SK-N-SH treated with all-trans-retinoic acid at 6 μM for 48 hours (cell line): Measurements from ENCODE around the gene TUFT1.

ENCODE experiments used
- ARNTL ChIP-seq: fragments of 450-650 bp; formaldehyde crosslinking; IDR thresholded peaks from 2 replicates; pipeline ENCODE4 v1.5.0; 2020; ENCODE audit warnings: low read depth, mild to moderate bottlenecking, moderate library complexity, borderline replicate concordance
- BACH2 ChIP-seq: fragments of 250-450 bp; sonication (Bioruptor Pico); IDR thresholded peaks from 2 replicates; pipeline ENCODE4 v1.9.0; 2021; ENCODE audit warnings: mild to moderate bottlenecking, borderline replicate concordance
- ESRRG ChIP-seq: fragments of 250-450 bp; sonication (Bioruptor Pico); IDR thresholded peaks from 2 replicates; pipeline ENCODE4 v1.6.1; 2021; ENCODE audit warnings: mild to moderate bottlenecking
- ISL1 ChIP-seq: fragments of 250-450 bp; sonication (Bioruptor Pico); IDR thresholded peaks from 2 replicates; pipeline ENCODE4 v2.1.2; 2022; ENCODE audit warnings: mild to moderate bottlenecking, moderate library complexity
- RARB ChIP-seq: fragments of 250-450 bp; sonication (Bioruptor Pico); IDR thresholded peaks from 2 replicates; pipeline ENCODE4 v1.8.0; 2021; ENCODE audit warnings: mild to moderate bottlenecking, moderate library complexity
- TCF4 ChIP-seq: fragments of 250-450 bp; sonication (Bioruptor Pico); IDR thresholded peaks from 2 replicates; pipeline ENCODE4 v1.8.0; 2021; ENCODE audit warnings: mild to moderate bottlenecking, moderate library complexity, borderline replicate concordance
- ZFP30 ChIP-seq: fragments of 450-650 bp; formaldehyde crosslinking; IDR thresholded peaks from 2 replicates; pipeline ENCODE4 v1.5.0; 2022; ENCODE audit warnings: mild to moderate bottlenecking, moderate library complexity
- ZNF565 ChIP-seq: fragments of 450-650 bp; formaldehyde crosslinking; conservative IDR thresholded peaks from 2 replicates; pipeline ENCODE4 v1.5.0; 2020; ENCODE audit warnings: low read depth, mild to moderate bottlenecking, moderate library complexity
- ZNF70 ChIP-seq: fragments of 450-650 bp; formaldehyde crosslinking; IDR thresholded peaks from 2 replicates; pipeline ENCODE4 v1.5.0; 2020; ENCODE audit warnings: mild to moderate bottlenecking, moderate library complexity
- ZNF8 ChIP-seq: fragments of 450-650 bp; formaldehyde crosslinking; IDR thresholded peaks from 2 replicates; pipeline ENCODE4 v1.5.0; 2020; ENCODE audit warnings: mild to moderate bottlenecking, moderate library complexity
- TF ChIP-seq, protein P1 (sequence below): fragments of 250-450 bp; sonication (Bioruptor Pico); IDR thresholded peaks from 2 replicates; pipeline ENCODE4 v1.8.0; 2020; ENCODE audit warnings: mild to moderate bottlenecking, moderate library complexity, borderline replicate concordance
- TF ChIP-seq, protein P2 (sequence below): fragments of 250-450 bp; sonication (Bioruptor Pico); IDR thresholded peaks from 2 replicates; pipeline ENCODE4 v1.5.1; 2020; ENCODE audit warnings: low read depth, mild to moderate bottlenecking, moderate library complexity
- TF ChIP-seq, protein P3 (sequence below): fragments of 250-450 bp; sonication (Bioruptor Pico); IDR thresholded peaks from 2 replicates; pipeline ENCODE4 v1.5.1; 2021; ENCODE audit warnings: mild to moderate bottlenecking, moderate library complexity

DNA sequence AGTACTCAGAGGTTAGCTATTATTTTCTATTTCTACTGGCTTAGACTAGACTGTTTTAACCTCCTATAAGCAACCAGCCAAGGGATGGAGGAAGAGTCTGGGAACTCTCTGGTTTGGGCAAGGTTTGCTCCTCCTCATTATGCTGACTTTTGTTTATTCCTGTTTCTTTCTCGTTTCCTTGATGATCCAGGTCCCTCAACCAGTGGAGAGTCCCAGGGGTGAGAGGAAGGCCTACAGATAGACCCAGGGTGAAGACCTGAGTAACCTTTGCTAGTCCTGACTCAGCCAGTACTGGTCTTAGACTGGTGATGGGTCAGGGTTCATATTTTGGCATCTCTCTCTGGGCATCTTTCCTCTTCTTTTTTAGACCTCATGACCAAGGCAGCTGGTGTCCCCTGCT lies 5.4 kb downstream of the TUFT1 start:
- TF ChIP-seq ZNF70 (no peak), ZNF565 (CRISPR knock-in tag) (no peak), ARNTL (CRISPR knock-in tag) (no peak), ESRRG (CRISPR knock-in tag) (no peak), ISL1 (CRISPR knock-in tag) (no peak), ZNF8 (CRISPR knock-in tag) (no peak), TCF4 (CRISPR knock-in tag) (no peak), ZFP30 (CRISPR knock-in tag) (no peak), RARB (CRISPR knock-in tag) (no peak), BACH2 (CRISPR knock-in tag) (no peak)
- TF ChIP-seq, protein P1, sequence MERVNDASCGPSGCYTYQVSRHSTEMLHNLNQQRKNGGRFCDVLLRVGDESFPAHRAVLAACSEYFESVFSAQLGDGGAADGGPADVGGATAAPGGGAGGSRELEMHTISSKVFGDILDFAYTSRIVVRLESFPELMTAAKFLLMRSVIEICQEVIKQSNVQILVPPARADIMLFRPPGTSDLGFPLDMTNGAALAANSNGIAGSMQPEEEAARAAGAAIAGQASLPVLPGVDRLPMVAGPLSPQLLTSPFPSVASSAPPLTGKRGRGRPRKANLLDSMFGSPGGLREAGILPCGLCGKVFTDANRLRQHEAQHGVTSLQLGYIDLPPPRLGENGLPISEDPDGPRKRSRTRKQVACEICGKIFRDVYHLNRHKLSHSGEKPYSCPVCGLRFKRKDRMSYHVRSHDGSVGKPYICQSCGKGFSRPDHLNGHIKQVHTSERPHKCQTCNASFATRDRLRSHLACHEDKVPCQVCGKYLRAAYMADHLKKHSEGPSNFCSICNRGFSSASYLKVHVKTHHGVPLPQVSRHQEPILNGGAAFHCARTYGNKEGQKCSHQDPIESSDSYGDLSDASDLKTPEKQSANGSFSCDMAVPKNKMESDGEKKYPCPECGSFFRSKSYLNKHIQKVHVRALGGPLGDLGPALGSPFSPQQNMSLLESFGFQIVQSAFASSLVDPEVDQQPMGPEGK (CRISPR knock-in tag), result no peak
- TF ChIP-seq, protein P2, sequence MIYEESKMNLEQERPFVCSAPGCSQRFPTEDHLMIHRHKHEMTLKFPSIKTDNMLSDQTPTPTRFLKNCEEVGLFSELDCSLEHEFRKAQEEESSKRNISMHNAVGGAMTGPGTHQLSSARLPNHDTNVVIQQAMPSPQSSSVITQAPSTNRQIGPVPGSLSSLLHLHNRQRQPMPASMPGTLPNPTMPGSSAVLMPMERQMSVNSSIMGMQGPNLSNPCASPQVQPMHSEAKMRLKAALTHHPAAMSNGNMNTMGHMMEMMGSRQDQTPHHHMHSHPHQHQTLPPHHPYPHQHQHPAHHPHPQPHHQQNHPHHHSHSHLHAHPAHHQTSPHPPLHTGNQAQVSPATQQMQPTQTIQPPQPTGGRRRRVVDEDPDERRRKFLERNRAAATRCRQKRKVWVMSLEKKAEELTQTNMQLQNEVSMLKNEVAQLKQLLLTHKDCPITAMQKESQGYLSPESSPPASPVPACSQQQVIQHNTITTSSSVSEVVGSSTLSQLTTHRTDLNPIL (CRISPR knock-in tag), result no peak
- TF ChIP-seq, protein P3, sequence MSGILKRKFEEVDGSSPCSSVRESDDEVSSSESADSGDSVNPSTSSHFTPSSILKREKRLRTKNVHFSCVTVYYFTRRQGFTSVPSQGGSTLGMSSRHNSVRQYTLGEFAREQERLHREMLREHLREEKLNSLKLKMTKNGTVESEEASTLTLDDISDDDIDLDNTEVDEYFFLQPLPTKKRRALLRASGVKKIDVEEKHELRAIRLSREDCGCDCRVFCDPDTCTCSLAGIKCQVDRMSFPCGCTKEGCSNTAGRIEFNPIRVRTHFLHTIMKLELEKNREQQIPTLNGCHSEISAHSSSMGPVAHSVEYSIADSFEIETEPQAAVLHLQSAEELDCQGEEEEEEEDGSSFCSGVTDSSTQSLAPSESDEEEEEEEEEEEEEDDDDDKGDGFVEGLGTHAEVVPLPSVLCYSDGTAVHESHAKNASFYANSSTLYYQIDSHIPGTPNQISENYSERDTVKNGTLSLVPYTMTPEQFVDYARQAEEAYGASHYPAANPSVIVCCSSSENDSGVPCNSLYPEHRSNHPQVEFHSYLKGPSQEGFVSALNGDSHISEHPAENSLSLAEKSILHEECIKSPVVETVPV, result no peak
